Type B pancreatic cell (in vitro differentiated cells): ENCODE measurements around the gene GALR3. TPM values are rescaled to one million over a fixed set of nuclear protein-coding genes. Genes with fewer than 3 reads are reported as not detected.

Experiments used
- DNase-seq: peaks from one replicate; pipeline ENCODE4 v3.0.0; 2021; ENCODE audit warnings: mixed read lengths; ENCODE audit not compliant: unreplicated experiment; ENCODE audit errors: extremely low spot score
- H3K27ac Mint-ChIP-seq: 2 replicates; pipeline ENCODE4 v1.8.0; 2021; ENCODE audit warnings: mild to moderate bottlenecking, mixed read lengths
- H3K27me3 Mint-ChIP-seq: 2 replicates; pipeline ENCODE4 v1.8.0; 2021; ENCODE audit warnings: mixed read lengths
- H3K36me3 Mint-ChIP-seq: 2 replicates; pipeline ENCODE4 v1.8.0; 2021; ENCODE audit warnings: mixed read lengths
- H3K4me1 Mint-ChIP-seq: one replicate; pipeline ENCODE4 v1.8.0; 2021; ENCODE audit warnings: mixed read lengths; ENCODE audit not compliant: unreplicated experiment
- H3K4me3 Mint-ChIP-seq: 2 replicates; pipeline ENCODE4 v1.8.0; 2021; ENCODE audit warnings: mild to moderate bottlenecking, mixed read lengths
- H3K9me3 Mint-ChIP-seq: 2 replicates; pipeline ENCODE4 v1.8.0; 2021; ENCODE audit warnings: mixed read lengths
- CTCF ChIP-seq: fragments of 200-600 bp; sonication (generic); conservative IDR thresholded peaks from 2 replicates; pipeline ENCODE4 v1.5.0; 2021; ENCODE audit warnings: antibody characterized with exemption, mild to moderate bottlenecking
- total RNA-seq: library from RNA; stranded (reverse); gene quantifications from 2 replicates; pipeline ENCODE4 v1.2.1, GENCODE V29; 2021; ENCODE audit warnings: low replicate concordance

Gene GALR3
- total RNA-seq, 1 donor from 2014 or later, result 0.34 TPM

- Mint-ChIP-seq H3K27me3 (no peaks in the 10 kb centered on the region), H3K4me1 (peaks cover 9% of the 10 kb centered on the region), H3K9me3 (no peaks in the 10 kb centered on the region), H3K27ac (peak overlapping the region; percentile 9), H3K4me3 (no peak overlapping the region), H3K36me3 (peaks cover 39% of the 10 kb centered on the region)
- no peak for DNase-seq
- no peak for TF ChIP-seq CTCF
Measured at GRCh38 chr22:37854946-37855345, 31.8 kb downstream of the GALR3 start.

GRCh38 chr22:37855462-37855861, 32.3 kb downstream of the GALR3 start:
- peaks cover 40% of the 10 kb centered on the region for H3K36me3 Mint-ChIP-seq

GRCh38 chr22:37860796-37861421, 37.7 kb downstream of the GALR3 start:
- no peak overlapping the region for H3K4me3 Mint-ChIP-seq
- no peaks in the 10 kb centered on the region for H3K27me3 Mint-ChIP-seq
- TF ChIP-seq CTCF, result no peak
- H3K9me3 Mint-ChIP-seq, result no peaks in the 10 kb centered on the region
- DNase-seq, result no peak
- peak overlapping the region; percentile 3 for H3K27ac Mint-ChIP-seq
- peaks cover 10% of the 10 kb centered on the region for H3K4me1 Mint-ChIP-seq
- peaks cover 37% of the 10 kb centered on the region for H3K36me3 Mint-ChIP-seq

More at GRCh38 chr22:37855462-37855861, 32.3 kb downstream of the GALR3 start:
- no peak for TF ChIP-seq CTCF
- peaks cover 8% of the 10 kb centered on the region for H3K4me1 Mint-ChIP-seq
- DNase-seq, result no peak
- H3K9me3 Mint-ChIP-seq, result no peaks in the 10 kb centered on the region
- H3K27me3 Mint-ChIP-seq, result no peaks in the 10 kb centered on the region
- H3K4me3 Mint-ChIP-seq, result no peak overlapping the region
- H3K27ac Mint-ChIP-seq, result peak overlapping the region; percentile 35

- Mint-ChIP-seq H3K27ac (peak overlapping the region; percentile 74), H3K4me1 (peaks cover 10% of the 10 kb centered on the region), H3K4me3 (peak overlapping the region; percentile 17), H3K9me3 (no peaks in the 10 kb centered on the region), H3K27me3 (no peaks in the 10 kb centered on the region), H3K36me3 (peaks cover 37% of the 10 kb centered on the region)
- no peak for DNase-seq
- no peak for TF ChIP-seq CTCF
Measured at GRCh38 chr22:37862570-37863325, 39.6 kb downstream of the GALR3 start.

GRCh38 chr22:37865510-37865909, 42.3 kb downstream of the GALR3 start:
- no peak for TF ChIP-seq CTCF
- no peak for DNase-seq
- no peak overlapping the region for H3K4me3 Mint-ChIP-seq
- no peak overlapping the region for H3K27ac Mint-ChIP-seq
- no peaks in the 10 kb centered on the region for H3K27me3 Mint-ChIP-seq
- H3K36me3 Mint-ChIP-seq, result peaks cover 28% of the 10 kb centered on the region
- peaks cover 10% of the 10 kb centered on the region for H3K4me1 Mint-ChIP-seq
- no peaks in the 10 kb centered on the region for H3K9me3 Mint-ChIP-seq
